NB4 (cell line): ENCODE results near the gene PRDM7.

Experiments
- CTCF ChIP-seq: IDR thresholded peaks from one replicate; pipeline ENCODE4 v1.5.1; 2012; ENCODE audit warnings: low read depth, low read length
- MAX ChIP-seq: IDR thresholded peaks from 2 replicates; pipeline ENCODE4 v1.6.1; 2011; ENCODE audit warnings: low read depth, low read length
- MYC ChIP-seq: IDR thresholded peaks from 2 replicates; pipeline ENCODE4 v1.6.1; 2011; ENCODE audit warnings: low read depth, low read length
- POLR2A ChIP-seq: IDR thresholded peaks from 2 replicates; pipeline ENCODE4 v1.6.1; 2011; ENCODE audit warnings: mild to moderate bottlenecking; ENCODE audit not compliant: insufficient read length; ENCODE audit errors: extremely low read depth

- TF ChIP-seq CTCF (peak; percentile 21), MYC (peak; percentile 67), POLR2A (no peak), MAX (peak; percentile 73)
Measured at GRCh38 chr16:90026135-90026534, 51.0 kb downstream of the PRDM7 start.
